ENCODE results near the gene CLEC4F. TPM values are rescaled to one million over a fixed set of nuclear protein-coding genes. Genes with fewer than 3 reads are reported as not detected.

CLEC4F gene
- total and polyA plus RNA-seq, 2 of the 13 experiments (the other 11 are each of a cell fraction or from before 2014, with no cell fraction given) = 0.12 to 0.13 TPM

DNA sequence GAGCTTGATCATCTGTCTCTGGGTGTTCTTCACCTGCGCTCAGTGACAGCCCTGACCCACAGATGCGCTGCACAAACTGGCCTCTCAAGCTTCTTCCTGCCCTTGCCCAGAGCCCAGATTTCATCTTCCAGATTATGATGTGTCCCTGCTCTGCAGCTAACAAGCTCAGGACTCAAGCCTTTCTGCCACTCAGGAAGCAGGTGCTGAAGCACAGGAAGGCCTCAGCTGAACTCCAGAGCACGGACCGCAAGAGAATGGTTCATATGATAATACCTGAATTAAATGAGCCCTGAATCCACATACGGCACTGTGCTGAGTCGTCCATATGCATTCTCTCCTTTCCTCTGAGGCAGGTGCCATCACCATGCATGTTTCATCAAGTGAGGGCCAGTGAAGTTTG lies 11.5 kb upstream of the CLEC4F start (continued):
- TF ChIP-seq HMGXB3 (CRISPR knock-in tag; IDR thresholded peaks at IDR 0.05; ENCODE audit: borderline replicate concordance) = no peak
- no peak for TF ChIP-seq MAFG (CRISPR knock-in tag; IDR thresholded peaks at IDR 0.05)
- no peak for TF ChIP-seq ZNF34 (CRISPR knock-in tag; IDR thresholded peaks at IDR 0.05; ENCODE audit: borderline replicate concordance)
- no peak for TF ChIP-seq PPARG (CRISPR knock-in tag; conservative IDR thresholded peaks at IDR 0.05)
- no peak for TF ChIP-seq ZNF296 (CRISPR knock-in tag; conservative IDR thresholded peaks at IDR 0.05)
- no peak for TF ChIP-seq MIER2 (CRISPR knock-in tag; IDR thresholded peaks at IDR 0.05)

- H4K20me1 ChIP-seq (ENCODE audit: insufficient read depth, low read length) = no peaks in the 10 kb centered on the region
- H2AFZ ChIP-seq (ENCODE audit: low read length) = no peak overlapping the region
- CTCF ChIA-PET (ENCODE audit: low intra/inter-chr PET ratio, low total read pairs) = no interaction called here
- POLR2A ChIA-PET = interaction anchor here (1.4 kb wide), 1 partner anchor 22 kb away, joined by 3 read pairs; no protein-coding TSS in a partner anchor
- H3K4me2 ChIP-seq (ENCODE audit: low read depth, low read length) = 0 out of 2 replicates have a peak overlapping the region, but pooled peaks have one; percentile 9
- H3K27me3 ChIP-seq (ENCODE audit: control insufficient read depth in 1 of 2, insufficient read depth in 2 of 2, low read length in 2 of 2) = peaks cover 5 to 39% of the 10 kb centered on the region in 2 experiments; a peak in 4 of 5 replicates
- no peak overlapping the region for H3K4me3 ChIP-seq (replicated peaks in 1 of 3; ENCODE audit: insufficient read depth in 1 of 3, low read depth in 2 of 3, low read length in 3 of 3)
- intact Hi-C loops (cut with micrococcal nuclease; ENCODE audit: unreplicated experiment) = loop anchor here (2.0 kb wide), 1 partner anchor 18 kb away; no protein-coding TSS in a partner anchor
- BruUV-seq (replicated peaks) = no TSS peak
- peak; percentile 34 for FAIRE-seq
- peak; percentile 65 for ATAC-seq
- no peak overlapping the region for H3K27ac ChIP-seq (ENCODE audit: extremely low read length, insufficient read depth, low read length)
- 29% methylated on average over 5 of the region's 5 CpGs for WGBS (ENCODE audit: low lambda C conversion rate)
- H3K9me3 ChIP-seq (ENCODE audit: low read length) = no peaks in the 10 kb centered on the region
- DNase-seq (ENCODE audit: low spot score) = no peak
- TF ChIP-seq BCL6 (CRISPR knock-in tag; IDR thresholded peaks at IDR 0.05) (peak; percentile 82), ARNT (IDR thresholded peaks at IDR 0.05) (no peak), ZNF235 (CRISPR knock-in tag; IDR thresholded peaks at IDR 0.05; ENCODE audit: borderline replicate concordance) (no peak), TFAP4 (IDR thresholded peaks at IDR 0.05; ENCODE audit: borderline replicate concordance, low read depth) (peak; percentile 22; the same call in 1 of the 2 replicates), XRCC5 (optimal IDR thresholded peaks at IDR 0.05; ENCODE audit: low read length) (peak; percentile 51)
- TF ChIP-seq, protein P1, sequence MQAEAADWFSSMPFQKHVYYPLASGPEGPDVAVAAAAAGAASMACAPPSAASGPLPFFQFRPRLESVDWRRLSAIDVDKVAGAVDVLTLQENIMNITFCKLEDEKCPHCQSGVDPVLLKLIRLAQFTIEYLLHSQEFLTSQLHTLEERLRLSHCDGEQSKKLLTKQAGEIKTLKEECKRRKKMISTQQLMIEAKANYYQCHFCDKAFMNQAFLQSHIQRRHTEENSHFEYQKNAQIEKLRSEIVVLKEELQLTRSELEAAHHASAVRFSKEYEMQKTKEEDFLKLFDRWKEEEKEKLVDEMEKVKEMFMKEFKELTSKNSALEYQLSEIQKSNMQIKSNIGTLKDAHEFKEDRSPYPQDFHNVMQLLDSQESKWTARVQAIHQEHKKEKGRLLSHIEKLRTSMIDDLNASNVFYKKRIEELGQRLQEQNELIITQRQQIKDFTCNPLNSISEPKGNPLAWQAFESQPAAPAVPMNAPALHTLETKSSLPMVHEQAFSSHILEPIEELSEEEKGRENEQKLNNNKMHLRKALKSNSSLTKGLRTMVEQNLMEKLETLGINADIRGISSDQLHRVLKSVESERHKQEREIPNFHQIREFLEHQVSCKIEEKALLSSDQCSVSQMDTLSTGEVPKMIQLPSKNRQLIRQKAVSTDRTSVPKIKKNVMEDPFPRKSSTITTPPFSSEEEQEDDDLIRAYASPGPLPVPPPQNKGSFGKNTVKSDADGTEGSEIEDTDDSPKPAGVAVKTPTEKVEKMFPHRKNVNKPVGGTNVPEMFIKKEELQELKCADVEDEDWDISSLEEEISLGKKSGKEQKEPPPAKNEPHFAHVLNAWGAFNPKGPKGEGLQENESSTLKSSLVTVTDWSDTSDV (CRISPR knock-in tag; IDR thresholded peaks at IDR 0.05) = no peak
- no peaks in the 10 kb centered on the region for H3K36me3 ChIP-seq (replicated peaks in 1 of 2; ENCODE audit: control insufficient read depth in 1 of 2, insufficient read depth in 2 of 2, low read length in 2 of 2)
- in situ Hi-C loops (cut with HindIII; ENCODE audit: extremely low pct_ligation_motif_present, low pct_unique_long_range_greater_than_20kb) = no loop called here
- H3K9ac ChIP-seq (ENCODE audit: insufficient read depth, low read depth, low read length) = no peak overlapping the region
- H3K4me1 ChIP-seq (ENCODE audit: insufficient read depth, low read length) = peaks cover 20% of the 10 kb centered on the region
- H3K79me2 ChIP-seq (ENCODE audit: insufficient read depth, low read length) = no peaks in the 10 kb centered on the region
These were observed 10.0 kb upstream of the CLEC4F start for GRCh38 chr2:70830366-70830765.

Measured in HepG2 (cell line).